ENCODE data around the gene INS. TPM values are rescaled to one million over a fixed set of nuclear protein-coding genes. Genes with fewer than 3 reads are reported as not detected.

The INS gene
- total and polyA plus RNA-seq, 2 of the 13 experiments (the other 11 are each of a cell fraction or from before 2014, with no cell fraction given): not detected

- TF ChIP-seq ZNF550 (CRISPR knock-in tag; IDR thresholded peaks at IDR 0.05; ENCODE audit: borderline replicate concordance): peak; percentile 41; the same call in 1 of the 2 replicates
- TF ChIP-seq KDM6A (CRISPR knock-in tag; IDR thresholded peaks at IDR 0.05; ENCODE audit: low read depth): no peak
- TF ChIP-seq FOXA1 (IDR thresholded peaks at IDR 0.05): no peak
- TF ChIP-seq FOXA1 (CRISPR knock-in tag; IDR thresholded peaks at IDR 0.05): no peak
- no peak for TF ChIP-seq ZNF775 (CRISPR knock-in tag; IDR thresholded peaks at IDR 0.05; ENCODE audit: borderline replicate concordance)
- TF ChIP-seq, protein P1, sequence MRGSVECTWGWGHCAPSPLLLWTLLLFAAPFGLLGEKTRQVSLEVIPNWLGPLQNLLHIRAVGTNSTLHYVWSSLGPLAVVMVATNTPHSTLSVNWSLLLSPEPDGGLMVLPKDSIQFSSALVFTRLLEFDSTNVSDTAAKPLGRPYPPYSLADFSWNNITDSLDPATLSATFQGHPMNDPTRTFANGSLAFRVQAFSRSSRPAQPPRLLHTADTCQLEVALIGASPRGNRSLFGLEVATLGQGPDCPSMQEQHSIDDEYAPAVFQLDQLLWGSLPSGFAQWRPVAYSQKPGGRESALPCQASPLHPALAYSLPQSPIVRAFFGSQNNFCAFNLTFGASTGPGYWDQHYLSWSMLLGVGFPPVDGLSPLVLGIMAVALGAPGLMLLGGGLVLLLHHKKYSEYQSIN (CRISPR knock-in tag; IDR thresholded peaks at IDR 0.05; ENCODE audit: borderline replicate concordance): no peak
- TF ChIP-seq ZNF34 (CRISPR knock-in tag; IDR thresholded peaks at IDR 0.05; ENCODE audit: borderline replicate concordance): no peak
- no peak for TF ChIP-seq ZNF777 (CRISPR knock-in tag; IDR thresholded peaks at IDR 0.05)
- TF ChIP-seq HES4 (CRISPR knock-in tag; IDR thresholded peaks at IDR 0.05; ENCODE audit: borderline replicate concordance): no peak; the same call in 1 of the 2 replicates
- TF ChIP-seq ZNF761 (CRISPR knock-in tag; conservative IDR thresholded peaks at IDR 0.05): no peak
- no peak for TF ChIP-seq MLLT10 (CRISPR knock-in tag; IDR thresholded peaks at IDR 0.05)
- 0 out of 2 replicates have a peak, but pooled peaks have one; percentile 20 for TF ChIP-seq GABPB1 (CRISPR knock-in tag; IDR thresholded peaks at IDR 0.05)
- TF ChIP-seq YEATS2 (CRISPR knock-in tag; IDR thresholded peaks at IDR 0.05; ENCODE audit: borderline replicate concordance): peak; percentile 32; the same call in 1 of the 2 replicates
- TF ChIP-seq ZNF431 (CRISPR knock-in tag; IDR thresholded peaks at IDR 0.05; ENCODE audit: borderline replicate concordance, low read depth): no peak; the same call in 1 of the 2 replicates
- TF ChIP-seq ZNF501 (CRISPR knock-in tag; IDR thresholded peaks at IDR 0.05): no peak
- peak; percentile 92 for TF ChIP-seq ZFP37 (CRISPR knock-in tag; IDR thresholded peaks at IDR 0.05; ENCODE audit: borderline replicate concordance)
- TF ChIP-seq NCOA5 (CRISPR knock-in tag; IDR thresholded peaks at IDR 0.05): 0 out of 2 replicates have a peak, but pooled peaks have one; percentile 76
- TF ChIP-seq ELK4 (CRISPR knock-in tag; IDR thresholded peaks at IDR 0.05; ENCODE audit: borderline replicate concordance): no peak
- TF ChIP-seq JUNB (CRISPR knock-in tag; IDR thresholded peaks at IDR 0.05; ENCODE audit: borderline replicate concordance): no peak
- no peak for TF ChIP-seq ZC3H4 (CRISPR knock-in tag; IDR thresholded peaks at IDR 0.05; ENCODE audit: borderline replicate concordance)
- no peak for TF ChIP-seq SNAPC2 (CRISPR knock-in tag; IDR thresholded peaks at IDR 0.05)
- TF ChIP-seq, protein P2, sequence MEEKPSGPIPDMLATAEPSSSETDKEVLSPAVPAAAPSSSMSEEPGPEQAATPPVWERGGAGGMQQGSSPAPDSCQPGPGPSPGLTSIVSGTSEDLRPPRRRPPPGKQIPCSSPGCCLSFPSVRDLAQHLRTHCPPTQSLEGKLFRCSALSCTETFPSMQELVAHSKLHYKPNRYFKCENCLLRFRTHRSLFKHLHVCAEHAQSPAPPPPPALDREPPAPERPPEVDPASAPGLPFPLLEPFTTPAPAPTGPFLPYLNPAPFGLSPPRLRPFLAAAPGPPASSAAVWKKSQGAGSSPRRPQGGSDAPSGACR (CRISPR knock-in tag; IDR thresholded peaks at IDR 0.05): no peak
- no peak for TF ChIP-seq SRSF4 (IDR thresholded peaks at IDR 0.05; ENCODE audit: low read depth, low read length, poor library complexity, severe bottlenecking)
- no peak for TF ChIP-seq PITX1 (CRISPR knock-in tag; IDR thresholded peaks at IDR 0.05)
- TF ChIP-seq ZNF580 (CRISPR knock-in tag; IDR thresholded peaks at IDR 0.05; ENCODE audit: borderline replicate concordance, low read depth): no peak
- TF ChIP-seq ARNT2 (CRISPR knock-in tag; IDR thresholded peaks at IDR 0.05; ENCODE audit: low read depth): no peak; the same call in 1 of the 2 replicates
- TF ChIP-seq ZNF709 (CRISPR knock-in tag; IDR thresholded peaks at IDR 0.05): no peak
- TF ChIP-seq ZNF317 (CRISPR knock-in tag; IDR thresholded peaks at IDR 0.05): 0 out of 2 replicates have a peak, but pooled peaks have one; percentile 23
- TF ChIP-seq SALL1 (CRISPR knock-in tag; IDR thresholded peaks at IDR 0.05): no peak; the same call in 1 of the 2 replicates
- no peak for TF ChIP-seq MZF1 (CRISPR knock-in tag; IDR thresholded peaks at IDR 0.05; ENCODE audit: borderline replicate concordance)
These were observed 30.1 kb downstream of the INS start (continued) for GRCh38 chr11:2130881-2131352.

Measured in HepG2 (cell line).